ENCODE data around the gene HYAL1. TPM values are rescaled to one million over a fixed set of nuclear protein-coding genes. Genes with fewer than 3 reads are reported as not detected.

HYAL1 gene
- total RNA-seq, 1 experiment from 2014 or later: 1.5 TPM

DNA sequence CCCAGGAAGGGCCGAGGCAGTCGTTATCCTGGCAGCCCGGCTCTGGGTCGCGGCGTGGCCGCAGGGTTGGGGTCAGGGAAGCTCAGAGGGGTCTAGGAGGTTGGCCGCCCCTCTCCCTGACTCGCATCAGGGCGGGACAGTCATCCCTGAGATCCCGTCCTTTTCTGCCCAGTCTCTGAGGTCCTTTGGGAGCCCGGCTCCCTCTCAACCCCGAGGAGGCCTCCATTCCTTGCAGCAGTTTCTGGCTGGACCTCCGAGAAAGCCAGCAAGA lies 18.7 kb upstream of the HYAL1 start:
- no TSS peak for BruUV-seq (replicated peaks)
- H3K27ac Mint-ChIP-seq (ENCODE audit: unreplicated experiment): no peak overlapping the region
- intact Hi-C loops (cut with micrococcal nuclease; ENCODE audit: unreplicated experiment): loop anchor here (10.0 kb wide), 1 partner anchor 47 kb away; the partner anchor contains the start of gene LSMEM2

GRCh38 chr3:50321336-50322114 lies 18.2 kb upstream of the HYAL1 start:
- Mint-ChIP-seq H3K27ac (ENCODE audit: unreplicated experiment) (peak overlapping the region; percentile 94), H3K4me1 (ENCODE audit: low read depth, unreplicated experiment) (peaks cover 6% of the 10 kb centered on the region), H3K4me3 (ENCODE audit: low read depth, unreplicated experiment) (peak overlapping the region; percentile 74), H3K27me3 (ENCODE audit: unreplicated experiment) (no peaks in the 10 kb centered on the region), H3K36me3 (ENCODE audit: insufficient read depth, unreplicated experiment) (peaks cover 37% of the 10 kb centered on the region), H3K9me3 (ENCODE audit: low read depth, unreplicated experiment) (no peaks in the 10 kb centered on the region)
- CTCF ChIA-PET: interaction anchor here (0.5 to 0.7 kb wide), 4 partner anchors 15 to 62 kb away, joined by 3 to 5 read pairs (median 4); partner anchors contain the start of genes CYB561D2 and NPRL2
- no TSS peak for BruUV-seq (replicated peaks)
- peak; percentile 91 for DNase-seq
- TF ChIP-seq, protein P1, sequence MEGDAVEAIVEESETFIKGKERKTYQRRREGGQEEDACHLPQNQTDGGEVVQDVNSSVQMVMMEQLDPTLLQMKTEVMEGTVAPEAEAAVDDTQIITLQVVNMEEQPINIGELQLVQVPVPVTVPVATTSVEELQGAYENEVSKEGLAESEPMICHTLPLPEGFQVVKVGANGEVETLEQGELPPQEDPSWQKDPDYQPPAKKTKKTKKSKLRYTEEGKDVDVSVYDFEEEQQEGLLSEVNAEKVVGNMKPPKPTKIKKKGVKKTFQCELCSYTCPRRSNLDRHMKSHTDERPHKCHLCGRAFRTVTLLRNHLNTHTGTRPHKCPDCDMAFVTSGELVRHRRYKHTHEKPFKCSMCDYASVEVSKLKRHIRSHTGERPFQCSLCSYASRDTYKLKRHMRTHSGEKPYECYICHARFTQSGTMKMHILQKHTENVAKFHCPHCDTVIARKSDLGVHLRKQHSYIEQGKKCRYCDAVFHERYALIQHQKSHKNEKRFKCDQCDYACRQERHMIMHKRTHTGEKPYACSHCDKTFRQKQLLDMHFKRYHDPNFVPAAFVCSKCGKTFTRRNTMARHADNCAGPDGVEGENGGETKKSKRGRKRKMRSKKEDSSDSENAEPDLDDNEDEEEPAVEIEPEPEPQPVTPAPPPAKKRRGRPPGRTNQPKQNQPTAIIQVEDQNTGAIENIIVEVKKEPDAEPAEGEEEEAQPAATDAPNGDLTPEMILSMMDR (IDR thresholded peaks at IDR 0.05; ENCODE audit: unreplicated experiment): peak; percentile 12
- intact Hi-C loops (cut with micrococcal nuclease; ENCODE audit: unreplicated experiment): loop anchor here (10.0 kb wide), 1 partner anchor 47 kb away; the partner anchor contains the start of gene LSMEM2

More for the DNA sequence above, 18.7 kb upstream of the HYAL1 start:
- Mint-ChIP-seq H3K27me3 (ENCODE audit: unreplicated experiment) (no peaks in the 10 kb centered on the region), H3K36me3 (ENCODE audit: insufficient read depth, unreplicated experiment) (peaks cover 37% of the 10 kb centered on the region), H3K9me3 (ENCODE audit: low read depth, unreplicated experiment) (no peaks in the 10 kb centered on the region), H3K4me3 (ENCODE audit: low read depth, unreplicated experiment) (peak overlapping the region; percentile 74), H3K4me1 (ENCODE audit: low read depth, unreplicated experiment) (peaks cover under 1% of the 10 kb centered on the region)
- CTCF ChIA-PET: no interaction called here
- TF ChIP-seq, protein P1 (IDR thresholded peaks at IDR 0.05; ENCODE audit: unreplicated experiment): no peak
- DNase-seq: no peak

- H3K36me3 Mint-ChIP-seq (ENCODE audit: insufficient read depth, unreplicated experiment): peaks cover 41% of the 10 kb centered on the region
- intact Hi-C loops (cut with micrococcal nuclease; ENCODE audit: unreplicated experiment): loop anchor here (10.0 kb wide), 1 partner anchor 46 kb away; the partner anchor contains the start of gene LSMEM2
- CTCF ChIA-PET: interaction anchor here (0.5 to 0.7 kb wide), 4 partner anchors 15 to 61 kb away, joined by 3 to 5 read pairs (median 4); partner anchors contain the start of genes CYB561D2 and NPRL2
- H3K4me3 Mint-ChIP-seq (ENCODE audit: low read depth, unreplicated experiment): peak overlapping the region; percentile 74
- peaks cover 12% of the 10 kb centered on the region for H3K4me1 Mint-ChIP-seq (ENCODE audit: low read depth, unreplicated experiment)
- no peaks in the 10 kb centered on the region for H3K9me3 Mint-ChIP-seq (ENCODE audit: low read depth, unreplicated experiment)
- H3K27me3 Mint-ChIP-seq (ENCODE audit: unreplicated experiment): no peaks in the 10 kb centered on the region
- peak; percentile 84 for DNase-seq
- no TSS peak for BruUV-seq (replicated peaks)
- peak overlapping the region; percentile 94 for H3K27ac Mint-ChIP-seq (ENCODE audit: unreplicated experiment)
- TF ChIP-seq, protein P1 (IDR thresholded peaks at IDR 0.05; ENCODE audit: unreplicated experiment): no peak
Observed at GRCh38 chr3:50320853-50321335, 17.5 kb upstream of the HYAL1 start.

DNA sequence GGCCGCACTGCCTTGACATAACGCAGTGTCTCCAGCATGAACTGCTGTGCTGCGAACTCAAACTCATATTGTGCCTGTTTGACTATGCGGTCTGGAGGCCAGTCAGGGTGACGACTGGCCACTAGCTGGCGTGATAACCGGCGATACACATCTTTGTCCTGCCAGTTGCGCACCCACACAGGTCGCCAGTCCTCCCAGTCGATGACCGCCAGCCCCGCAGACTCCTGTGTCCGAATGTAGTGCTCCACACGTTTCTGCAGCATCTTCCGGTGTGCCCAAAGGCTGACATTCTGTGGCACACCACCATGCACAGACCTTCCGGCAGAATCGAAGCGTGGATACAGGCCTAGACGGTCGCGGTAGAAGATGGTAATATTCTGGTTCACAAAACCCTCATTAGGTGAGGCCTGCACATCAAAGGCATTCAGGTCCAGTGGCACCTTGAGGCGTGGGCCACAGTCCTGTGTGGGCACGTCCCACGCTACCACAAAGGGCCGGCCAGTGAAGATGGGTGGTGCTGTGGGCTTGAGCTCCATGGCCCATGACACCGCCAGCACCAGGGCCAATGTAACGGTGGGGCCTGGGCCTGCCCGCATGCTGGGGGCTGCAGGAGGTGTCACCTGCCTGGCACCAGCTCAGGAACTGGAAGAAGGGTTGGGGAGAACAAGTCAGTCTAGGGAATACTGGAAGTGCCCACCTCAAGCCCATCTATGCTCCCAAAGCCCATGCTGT lies 16.7 kb upstream of the HYAL1 start:
- intact Hi-C loops (cut with micrococcal nuclease; ENCODE audit: unreplicated experiment): loop anchor here (10.0 kb wide), 1 partner anchor 45 kb away; the partner anchor contains the start of gene LSMEM2
- H3K27me3 Mint-ChIP-seq (ENCODE audit: unreplicated experiment): no peaks in the 10 kb centered on the region
- no peak overlapping the region for H3K27ac Mint-ChIP-seq (ENCODE audit: unreplicated experiment)
- H3K9me3 Mint-ChIP-seq (ENCODE audit: low read depth, unreplicated experiment): no peaks in the 10 kb centered on the region
- peak overlapping the region; percentile 74 for H3K4me3 Mint-ChIP-seq (ENCODE audit: low read depth, unreplicated experiment)
- peaks cover 18% of the 10 kb centered on the region for H3K4me1 Mint-ChIP-seq (ENCODE audit: low read depth, unreplicated experiment)
- BruUV-seq (replicated peaks): TSS peak; percentile 42
- CTCF ChIA-PET: no interaction called here
- H3K36me3 Mint-ChIP-seq (ENCODE audit: insufficient read depth, unreplicated experiment): peaks cover 41% of the 10 kb centered on the region
- no peak for DNase-seq
- TF ChIP-seq, protein P1 (IDR thresholded peaks at IDR 0.05; ENCODE audit: unreplicated experiment): no peak
